GM18867 (cell line): ENCODE measurements around the gene RAD9A.

Source experiments
- ATAC-seq: cut with Tn5 transposase; IDR thresholded peaks from one replicate; pipeline ENCODE4 v1.9.1; 2021; ENCODE audit warnings: mild to moderate bottlenecking, moderate library complexity; ENCODE audit not compliant: unreplicated experiment

RAD9A gene

DNA sequence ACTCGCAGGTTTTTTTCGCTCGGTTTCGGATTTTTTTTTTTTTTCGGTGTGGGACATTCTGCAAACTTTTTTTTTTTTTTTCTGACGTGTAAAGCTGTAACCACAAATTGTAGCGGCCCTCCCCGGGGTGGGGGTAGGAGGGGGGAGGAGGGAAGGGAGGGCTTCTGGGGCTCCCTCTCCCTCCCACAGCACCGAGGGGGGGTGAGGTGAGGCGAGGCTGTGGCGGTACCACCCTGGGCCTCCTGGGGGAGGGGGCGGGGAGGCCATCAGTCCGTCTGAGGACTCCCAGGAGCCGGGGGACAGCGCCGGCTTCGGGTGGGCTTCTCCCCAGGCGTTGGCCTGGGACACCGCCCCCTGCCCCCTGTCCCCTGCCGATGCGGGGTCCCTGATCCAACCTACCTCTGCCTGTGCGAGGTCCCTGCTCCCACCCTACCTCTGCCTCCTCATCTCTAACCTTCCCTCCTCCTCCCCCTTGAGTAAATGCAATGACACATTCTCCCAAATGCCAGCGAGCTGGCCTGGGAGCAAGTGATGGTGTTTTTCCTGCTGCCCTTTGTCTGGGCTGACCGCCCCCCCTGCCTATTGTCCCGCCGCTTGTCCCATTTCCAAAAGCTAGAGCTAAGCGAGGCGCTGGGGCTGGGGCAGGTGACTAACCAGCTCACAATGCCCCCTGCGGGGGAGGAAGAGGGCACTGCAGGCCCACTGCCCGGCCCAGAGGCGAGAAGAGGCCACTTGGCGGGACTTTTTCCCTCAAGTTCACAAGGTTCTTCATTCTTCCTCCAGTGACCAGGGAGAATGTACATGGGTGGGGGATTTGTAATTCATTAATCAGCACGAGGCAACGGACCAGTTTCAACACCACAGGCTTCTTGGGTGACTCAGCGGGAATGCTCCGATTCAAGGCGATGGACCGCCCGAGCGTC is 17.9 kb upstream of the RAD9A start:
- no peak for ATAC-seq

DNA sequence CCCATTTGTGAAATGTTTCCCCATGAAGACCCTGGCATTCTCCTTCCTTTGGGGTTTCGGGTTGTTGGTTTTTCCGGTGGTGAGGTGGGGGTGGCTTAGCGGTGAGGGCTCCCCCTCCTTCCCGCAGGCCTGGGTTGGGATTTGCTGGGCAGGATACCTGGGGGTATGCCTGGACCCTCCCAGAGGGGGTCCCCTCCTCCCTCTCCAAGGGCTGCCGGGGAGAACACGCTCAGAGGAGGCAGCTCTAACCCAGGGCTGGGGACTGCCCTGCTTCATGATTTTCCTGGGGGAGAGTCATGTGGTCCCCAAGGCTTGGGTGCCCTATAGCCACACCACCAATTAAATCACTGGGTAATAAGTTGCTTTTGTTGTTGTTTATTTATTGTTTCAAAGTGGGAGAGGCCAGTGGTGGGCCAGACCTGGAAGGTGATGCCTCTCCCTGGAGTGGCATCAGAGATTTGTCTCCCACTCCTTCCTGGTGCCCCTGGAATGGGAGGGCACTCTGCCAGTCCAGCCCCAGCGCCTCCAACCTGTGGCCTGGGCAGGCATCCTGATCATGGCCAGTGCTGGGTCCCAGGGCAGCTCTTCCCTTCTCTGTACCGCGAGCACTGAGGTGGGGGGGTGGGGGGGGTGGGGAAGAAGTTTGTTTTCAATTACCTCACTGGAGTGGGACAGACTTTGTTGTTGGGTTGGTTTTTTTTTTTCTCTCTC is 17.1 kb upstream of the RAD9A start:
- no peak for ATAC-seq

DNA sequence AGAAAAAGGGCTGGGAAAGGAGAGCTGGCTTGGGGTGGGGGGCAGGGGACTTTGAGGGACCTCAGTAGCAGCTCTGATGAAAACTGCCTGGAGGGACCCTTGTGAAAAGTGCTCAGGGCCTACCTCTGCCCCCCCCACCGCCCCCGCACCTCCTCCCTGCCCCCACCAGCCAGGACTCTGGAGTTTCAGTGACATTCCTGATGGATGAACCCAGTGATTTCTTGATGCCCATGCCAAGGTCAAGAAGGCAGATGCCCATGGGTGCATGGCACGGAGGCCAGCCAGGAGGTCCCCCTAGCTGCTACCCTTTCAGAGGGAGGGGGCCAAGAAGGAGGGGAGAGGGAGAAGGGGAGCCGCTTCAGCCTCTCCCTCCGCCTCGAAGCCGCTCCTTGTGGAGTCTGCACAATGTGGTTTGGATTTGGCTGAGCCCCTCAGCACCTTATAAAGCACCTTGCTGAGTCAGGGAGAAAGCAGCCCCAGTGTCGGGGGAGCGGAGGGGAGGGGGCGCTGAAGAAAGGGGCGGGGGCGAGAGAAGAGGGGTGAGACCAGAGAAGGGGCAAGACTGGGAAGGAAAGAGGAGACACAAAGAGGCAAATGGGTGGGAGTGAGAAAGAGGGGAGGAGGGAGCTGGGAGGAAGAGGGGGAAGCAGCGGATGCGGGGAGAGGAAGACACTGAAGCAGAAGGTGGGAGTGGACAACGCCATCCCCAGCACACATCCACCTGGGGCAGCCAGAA is 16.3 kb upstream of the RAD9A start:
- no peak for ATAC-seq

GRCh38 chr11:67376063-67376820 is 15.5 kb upstream of the RAD9A start:
- ATAC-seq = no peak

DNA sequence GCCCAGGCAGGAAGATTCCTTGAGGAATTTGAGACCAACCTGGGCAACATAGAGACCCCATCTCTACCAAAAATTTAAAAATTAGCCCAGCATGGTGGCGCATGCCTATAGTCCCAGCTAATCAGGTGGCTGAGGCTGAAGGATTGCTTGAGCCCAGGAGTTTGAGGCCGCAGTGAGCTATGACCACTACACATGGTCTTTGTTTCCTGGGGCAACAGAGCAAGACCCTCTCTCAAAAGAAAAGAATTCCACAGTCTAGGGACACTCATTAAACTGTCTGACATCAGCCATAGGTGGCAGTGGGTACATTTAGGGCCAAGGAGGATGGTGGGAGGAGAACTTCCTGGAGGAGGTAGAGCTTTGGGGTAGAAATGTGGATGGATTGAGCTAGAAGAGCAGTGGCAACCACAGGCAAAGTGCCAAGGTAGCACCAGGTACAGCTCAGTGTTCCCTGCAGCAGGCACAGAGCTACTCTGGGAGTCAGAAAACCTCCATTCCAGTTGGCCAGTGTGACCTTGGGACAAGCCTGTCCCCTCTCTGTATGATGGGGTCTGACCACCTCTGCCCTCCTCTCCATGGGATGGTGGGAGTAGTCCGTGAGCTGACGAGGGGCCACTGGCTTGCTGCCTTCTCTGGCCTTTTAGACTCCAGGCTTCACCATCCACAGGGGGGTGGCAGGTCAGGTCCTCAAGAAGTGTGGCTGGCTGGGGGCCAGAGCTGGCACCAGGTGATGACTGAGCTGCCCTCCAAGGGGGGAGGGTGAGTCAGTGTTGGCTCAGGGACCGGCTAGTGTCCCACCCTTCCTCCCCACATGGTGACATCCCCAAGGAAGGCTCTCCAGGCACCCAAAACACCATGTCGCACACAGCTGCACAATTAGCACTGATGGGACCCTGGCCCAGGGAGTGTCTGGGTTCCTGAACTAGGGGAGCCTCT is 14.6 kb upstream of the RAD9A start:
- ATAC-seq = no peak

GRCh38 chr11:67378544-67378943 is 13.2 kb upstream of the RAD9A start:
- no peak for ATAC-seq

DNA sequence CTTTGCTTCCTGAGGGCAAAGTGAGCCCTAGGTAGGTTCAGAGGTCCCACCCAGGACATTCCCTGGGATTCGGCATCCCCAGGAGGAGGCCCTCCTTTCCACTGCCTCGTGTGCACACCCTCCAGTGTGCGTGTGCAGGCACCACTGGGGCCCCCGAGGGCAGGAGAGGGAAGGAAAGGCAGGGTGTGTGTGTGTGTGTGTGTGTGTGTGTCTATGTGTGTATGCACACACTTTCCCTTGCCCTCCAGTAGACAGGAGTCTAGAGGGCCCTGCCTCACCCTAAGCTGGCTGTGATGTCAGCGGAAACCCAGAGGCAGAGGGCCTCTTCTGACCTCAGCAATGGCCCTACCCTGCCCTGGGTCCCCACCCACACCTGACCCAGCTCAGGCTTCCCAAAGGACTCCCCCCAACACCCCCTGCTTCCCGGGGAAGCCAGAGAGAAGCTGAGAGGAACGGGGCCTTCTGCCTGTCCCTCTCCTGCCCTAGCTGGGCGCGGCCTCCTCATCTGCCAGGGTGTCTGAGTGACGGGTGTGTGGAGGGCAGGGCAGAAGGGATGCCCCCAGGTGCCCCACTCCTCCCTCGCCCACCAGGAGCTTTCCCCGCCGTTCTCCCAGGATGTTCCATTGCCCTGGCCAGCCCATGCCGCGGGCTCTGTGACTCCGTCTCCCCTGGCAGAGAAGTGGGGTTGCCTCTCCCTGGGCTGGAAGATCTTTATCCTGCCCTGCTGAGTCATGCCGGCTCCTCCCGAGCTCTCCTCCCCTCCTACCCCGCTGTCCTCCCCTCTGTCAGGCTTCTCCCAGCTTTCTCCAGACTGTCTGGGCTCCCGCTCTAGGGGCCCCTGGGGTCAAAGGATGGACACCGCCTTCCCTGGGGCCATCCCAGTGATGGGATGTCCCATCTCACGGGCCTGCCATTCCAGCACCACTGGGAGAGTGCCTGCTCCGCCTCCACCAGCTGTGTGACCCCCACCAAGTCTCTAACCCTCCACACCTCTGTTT is 12.4 kb upstream of the RAD9A start:
- ATAC-seq = no peak

GRCh38 chr11:67381244-67381972 is 10.4 kb upstream of the RAD9A start:
- ATAC-seq = no peak

GRCh38 chr11:67382276-67383136 is 9.3 kb upstream of the RAD9A start:
- ATAC-seq = no peak

DNA sequence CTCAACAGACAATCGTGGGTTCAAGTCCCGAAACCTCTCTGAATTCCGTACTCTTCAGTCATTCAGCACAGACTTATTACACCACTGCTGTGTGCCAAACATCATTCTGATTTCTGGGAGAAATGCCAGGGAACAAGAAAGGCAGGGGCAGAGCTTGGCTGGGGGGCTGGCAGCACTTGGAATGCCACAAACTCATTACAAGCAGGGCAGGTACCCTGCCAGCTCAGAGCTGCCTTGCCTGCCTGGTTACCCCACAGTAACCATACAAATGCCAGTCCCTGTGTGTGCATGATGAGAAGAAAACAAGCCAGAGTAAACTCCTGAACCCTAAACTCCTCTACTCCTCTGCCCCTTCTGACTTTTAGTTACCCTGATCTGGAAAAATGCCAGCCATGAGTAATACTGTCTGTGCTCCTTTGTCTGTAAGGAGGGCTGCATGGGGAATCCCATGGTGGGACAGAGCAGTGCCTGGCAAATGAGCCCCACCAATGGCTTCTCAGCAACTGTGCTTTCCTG is 6.9 kb upstream of the RAD9A start:
- ATAC-seq = no peak

DNA sequence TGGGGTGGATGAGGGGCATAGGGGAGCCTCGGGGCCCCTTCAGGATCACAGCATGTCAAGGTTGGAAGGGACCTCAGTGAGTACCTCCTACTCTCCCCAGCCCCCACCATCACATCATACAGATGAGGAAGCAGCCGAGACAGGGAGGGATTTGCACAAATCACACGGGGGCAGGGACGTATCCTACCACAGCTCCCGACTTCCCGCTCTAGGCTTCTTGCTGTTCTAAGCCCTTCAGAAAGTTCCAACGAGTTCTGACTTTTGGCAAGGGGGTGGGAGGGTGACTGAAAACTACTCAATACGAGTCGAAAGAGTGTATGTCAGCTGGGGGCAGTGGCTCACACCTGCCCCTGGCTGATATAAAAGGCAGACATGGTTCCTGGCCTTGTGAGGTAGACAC is 4.7 kb upstream of the RAD9A start:
- ATAC-seq = no peak

DNA sequence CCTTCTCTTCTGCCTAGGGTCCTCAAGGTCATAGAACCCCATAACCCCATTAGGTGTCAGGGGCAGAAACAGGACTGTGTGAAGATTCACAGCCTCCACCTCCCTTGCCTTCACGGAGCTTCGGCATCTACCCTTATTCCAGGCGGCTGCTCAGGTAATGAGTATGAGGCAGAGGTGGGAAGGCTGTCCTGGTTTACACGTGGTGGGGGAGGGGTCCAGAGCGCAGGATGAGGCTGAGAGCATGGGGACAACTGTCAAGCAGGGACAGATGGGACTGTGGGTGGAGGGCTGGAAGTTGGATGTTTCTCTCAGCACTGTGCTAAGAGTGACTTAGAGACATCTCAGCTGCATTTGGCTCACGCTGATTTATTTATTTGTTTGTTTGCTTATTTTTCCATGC is 4.3 kb upstream of the RAD9A start:
- ATAC-seq = no peak

DNA sequence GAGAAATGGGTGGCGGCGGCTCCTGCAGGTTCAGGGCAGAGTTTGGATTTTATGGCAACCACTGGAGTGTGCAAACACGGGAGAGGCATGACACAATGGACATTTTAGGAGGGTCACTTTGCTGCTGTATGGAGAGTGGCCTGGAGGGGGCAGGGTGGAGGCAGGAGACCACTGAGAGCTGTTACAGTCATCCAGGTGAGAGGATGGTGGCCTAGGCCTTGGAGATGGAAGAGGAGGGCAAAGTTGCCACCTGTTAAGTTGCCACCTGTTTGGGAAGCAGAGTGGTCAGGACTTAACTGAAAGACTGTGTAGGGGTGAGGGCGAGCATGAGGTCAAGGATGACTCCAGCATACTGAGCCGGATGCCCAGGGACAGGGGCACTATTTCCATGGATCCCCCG is 2.3 kb upstream of the RAD9A start:
- ATAC-seq = no peak

DNA sequence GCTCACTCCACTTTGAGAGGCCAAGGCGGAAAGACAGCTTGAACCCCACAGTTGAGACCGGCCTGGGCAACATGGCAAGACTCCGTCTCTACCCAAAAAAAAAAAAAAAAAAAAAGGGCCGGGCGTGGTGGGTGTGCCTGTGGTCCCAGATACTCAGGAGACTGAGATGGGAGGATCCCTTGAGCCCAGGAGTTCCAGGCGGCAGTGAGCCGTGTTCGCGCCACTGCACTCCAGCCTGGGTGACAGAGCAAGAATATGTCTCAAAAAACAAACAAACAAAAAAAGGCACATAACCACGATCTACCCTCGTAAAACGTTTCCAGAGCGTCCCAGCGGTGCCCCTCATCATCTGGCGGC is 861 bp upstream of the RAD9A start:
- no peak for ATAC-seq

DNA sequence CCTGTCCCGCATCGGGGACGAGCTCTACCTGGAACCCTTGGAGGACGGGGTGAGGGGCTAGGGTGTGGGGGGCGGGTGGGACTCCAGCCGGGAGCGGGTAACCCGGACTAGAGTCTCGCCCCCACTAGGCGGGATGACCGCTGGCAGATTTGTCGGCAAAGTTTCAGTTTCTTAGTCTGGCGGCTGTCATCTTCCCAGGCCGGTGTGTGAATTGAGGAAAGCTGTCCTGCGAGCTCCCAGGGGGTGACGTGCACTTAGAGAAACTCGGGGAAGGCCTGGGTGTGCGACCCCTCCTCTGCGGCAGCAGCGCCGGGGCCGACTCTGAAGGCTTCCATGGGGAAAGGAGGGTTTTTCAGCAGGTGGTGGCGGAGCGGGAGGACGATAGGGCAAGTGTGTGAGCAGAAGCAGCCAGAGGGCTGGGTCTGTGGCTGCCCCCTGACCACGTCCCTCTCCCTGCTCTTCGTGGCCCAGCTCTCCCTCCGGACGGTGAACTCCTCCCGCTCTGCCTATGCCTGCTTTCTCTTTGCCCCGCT is 463 bp downstream of the RAD9A start:
- peak; percentile 5 for ATAC-seq

GRCh38 chr11:67393437-67393836 is 1.7 kb downstream of the RAD9A start:
- no peak for ATAC-seq

DNA sequence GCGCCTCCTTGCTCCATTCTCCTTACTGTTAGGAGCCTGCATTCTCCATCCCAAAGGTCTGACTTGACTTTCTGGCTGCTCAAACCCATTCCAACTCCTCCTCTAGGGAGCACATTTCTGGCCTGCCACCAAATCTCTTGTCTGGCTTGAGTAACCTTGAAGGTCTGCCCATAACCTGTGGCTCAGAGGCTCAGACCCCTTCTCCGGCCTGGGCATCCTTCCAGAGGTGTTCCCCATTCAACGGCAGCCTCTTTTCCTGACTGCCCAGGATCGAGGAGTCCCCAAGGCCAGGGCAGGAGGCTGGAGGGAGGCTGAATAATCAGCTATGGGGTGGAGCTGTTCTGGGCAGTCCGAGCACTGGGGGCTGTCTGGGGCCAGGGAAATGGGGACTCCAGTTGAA is 2.2 kb downstream of the RAD9A start:
- ATAC-seq = no peak
